Small intestine (tissue), 7 donors: ENCODE results near the gene DCC. TPM values are rescaled to one million over a fixed set of nuclear protein-coding genes. Genes with fewer than 3 reads are reported as not detected.

Experiments used
- DNase-seq, 2 donors: peaks; one replicate each; pipeline versions ENCODE4 v3.0.0 to v3.0.0-alpha.2; 2013
- FAIRE-seq: peaks from 2 replicates; lab custom pipeline; 2012; peaks lifted over from hg19 to GRCh38; lab: Jason Lieb, UNC
- H3K27ac ChIP-seq, 3 donors: one replicate each; pipeline ENCODE4 v1.5.1; 2013; ENCODE audit warnings: low read length in 2 of 3, mild to moderate bottlenecking in 2 of 3, control low read depth in 1 of 3, inconsistent platforms in 1 of 3, low read depth in 1 of 3, moderate library complexity in 1 of 3
- H3K27me3 ChIP-seq, 3 donors: one replicate each; pipeline ENCODE4 v1.6.1; 2013; ENCODE audit warnings: low read length in 3 of 3, inconsistent platforms in 1 of 3; ENCODE audit not compliant: control insufficient read depth in 3 of 3, insufficient read depth in 3 of 3
- H3K36me3 ChIP-seq, 3 donors: one replicate each; pipeline ENCODE4 v1.6.1; 2013; ENCODE audit warnings: low read length in 3 of 3, inconsistent platforms in 1 of 3, low read depth in 1 of 3, mild to moderate bottlenecking in 1 of 3, moderate library complexity in 1 of 3; ENCODE audit not compliant: control insufficient read depth in 3 of 3, insufficient read depth in 2 of 3
- H3K4me1 ChIP-seq, 3 donors: one replicate each; pipeline ENCODE4 v1.6.1; 2013; ENCODE audit warnings: low read length in 2 of 3, inconsistent platforms in 1 of 3, low read depth in 1 of 3, mild to moderate bottlenecking in 1 of 3, moderate library complexity in 1 of 3; ENCODE audit not compliant: control insufficient read depth in 3 of 3, insufficient read depth in 2 of 3
- H3K4me3 ChIP-seq, 3 donors: one replicate each; pipeline ENCODE4 v1.5.1; 2013; ENCODE audit warnings: low read length in 3 of 3, control low read depth in 1 of 3, inconsistent platforms in 1 of 3, low read depth in 1 of 3, mild to moderate bottlenecking in 1 of 3, moderate library complexity in 1 of 3
- H3K9me3 ChIP-seq, 2 donors: one replicate each; pipeline ENCODE4 v1.6.1; 2013; ENCODE audit warnings: low read depth in 1 of 2, low read length in 1 of 2; ENCODE audit not compliant: control insufficient read depth in 2 of 2, insufficient read depth in 1 of 2
- WGBS, 3 donors: extraction: QIAGEN DNeasy Blood & Tissue Kit; methylation state at CpG; one replicate each; pipeline ENCODE4 v1.1.7; 2013; 5-methylcytosine and 5-hydroxymethylcytosine counted together
- polyA plus RNA-seq, 4 donors: library from polyadenylated mRNA; stranded (reverse) in 3 of 4; unstranded in 1 of 4; fragments of 200-250 nt in 3 of 4; fragments of 120-200 nt in 1 of 4; gene quantifications; one replicate each; pipeline versions ENCODE4 v1.2.1 to v1.2.3, GENCODE V29; 2013
- donor health status: healthy with polysubstance abuse.
- donor health status: control.
- donor health status: control.
- donor health status: Bipolar disorder and iron deficiency.
- donor health status: healthy.

The DCC gene
- polyA plus RNA-seq, 4 donors = 0.03 to 0.30 TPM; not detected in 2

- FAIRE-seq = no peak
- no peaks in the 10 kb centered on the region for H3K27me3 ChIP-seq
- DNase-seq = no peak
- H3K27ac ChIP-seq = no peak overlapping the region
- H3K4me3 ChIP-seq = no peak overlapping the region
- no peaks in the 10 kb centered on the region for H3K9me3 ChIP-seq
- H3K4me1 ChIP-seq = no peaks in the 10 kb centered on the region
- no peaks in the 10 kb centered on the region for H3K36me3 ChIP-seq
These were observed 97.2 kb downstream of the DCC start for GRCh38 chr18:52437161-52437560.

DNA sequence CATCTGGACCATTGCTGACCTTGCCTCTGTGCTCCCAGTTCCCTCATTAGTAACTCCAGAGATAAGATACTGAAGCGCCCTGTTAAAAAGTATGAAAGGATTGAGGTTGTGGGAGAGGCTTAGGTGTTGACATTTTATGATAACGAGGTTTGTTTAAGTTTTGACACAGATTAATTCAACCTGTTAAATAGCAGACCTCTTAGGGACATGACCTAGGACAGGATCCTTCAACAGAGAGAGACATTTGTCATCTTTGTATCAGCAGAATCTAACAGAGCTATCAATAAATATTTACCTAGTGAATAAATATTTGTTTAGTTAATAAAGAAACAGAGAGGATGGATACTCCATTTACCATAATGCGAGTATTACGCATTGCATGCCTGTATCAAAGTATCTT, 99.5 kb downstream of the DCC start:
- Histone ChIP-seq H3K4me3 (no peak overlapping the region), H3K27ac (no peak overlapping the region), H3K36me3 (no peaks in the 10 kb centered on the region), H3K27me3 (no peaks in the 10 kb centered on the region), H3K4me1 (no peaks in the 10 kb centered on the region), H3K9me3 (no peaks in the 10 kb centered on the region)
- 20 to 36% (median 24%) methylated on average over 4 of the region's 4 CpGs for WGBS, 3 donors
- peak in 1 of 2 donors; percentile 32 for DNase-seq
- FAIRE-seq = no peak

DNA sequence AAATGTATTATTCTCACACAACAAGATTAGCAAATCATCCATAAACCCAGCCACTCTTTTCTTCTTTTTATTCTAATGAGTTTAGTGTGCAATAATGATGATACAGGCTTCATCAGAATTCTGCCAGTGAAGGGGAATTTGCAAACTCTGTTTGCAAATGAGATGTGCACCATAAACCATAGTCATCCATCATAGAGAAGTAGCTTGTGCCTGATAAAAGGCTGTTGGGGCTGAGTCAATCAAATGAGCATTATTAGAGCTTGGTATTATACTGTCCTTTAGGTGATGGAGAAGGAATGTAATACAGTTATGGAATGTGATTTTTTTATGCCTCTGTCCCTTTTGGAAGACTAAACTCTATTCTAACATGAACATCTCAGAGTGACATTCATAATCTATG, 101.8 kb downstream of the DCC start:
- Histone ChIP-seq H3K27ac (no peak overlapping the region), H3K36me3 (no peaks in the 10 kb centered on the region), H3K4me3 (no peak overlapping the region), H3K27me3 (no peaks in the 10 kb centered on the region), H3K4me1 (no peaks in the 10 kb centered on the region), H3K9me3 (no peaks in the 10 kb centered on the region)
- DNase-seq = no peak
- FAIRE-seq = no peak

DNA sequence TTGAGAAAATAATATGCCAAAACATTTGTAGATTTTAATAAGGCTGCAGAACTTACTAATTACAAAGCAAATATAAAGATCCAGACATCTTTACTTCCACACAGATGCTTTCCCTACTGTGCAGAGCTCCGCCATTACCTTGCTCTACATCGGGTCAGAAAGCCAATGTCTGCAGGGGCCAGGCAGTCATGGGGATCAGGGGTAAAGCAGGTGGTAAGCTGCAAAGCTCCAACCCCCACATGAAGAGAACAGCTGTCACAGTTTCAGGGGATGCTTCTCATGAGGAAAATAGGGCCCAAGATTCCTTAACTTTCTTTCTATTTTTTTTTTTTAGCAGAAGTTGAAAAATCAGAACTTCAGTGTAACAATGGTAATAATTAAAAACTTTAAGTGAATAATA, 102.7 kb downstream of the DCC start:
- 89 to 93% (median 89%) methylated on average over 2 of the region's 2 CpGs for WGBS, 3 donors
- no peak overlapping the region for H3K27ac ChIP-seq
- FAIRE-seq (no peak), DNase-seq (no peak)
- peaks cover 0 to 2% of the 10 kb centered on the region in 2 donors for H3K9me3 ChIP-seq
- H3K36me3 ChIP-seq = no peaks in the 10 kb centered on the region
- H3K4me1 ChIP-seq = no peaks in the 10 kb centered on the region
- H3K27me3 ChIP-seq = no peaks in the 10 kb centered on the region
- no peak overlapping the region for H3K4me3 ChIP-seq

GRCh38 chr18:52451256-52451655, 111.3 kb downstream of the DCC start:
- no peak for FAIRE-seq
- H3K9me3 ChIP-seq = peaks cover 0 to 4% of the 10 kb centered on the region in 2 donors
- DNase-seq = no peak
- H3K27me3 ChIP-seq = no peaks in the 10 kb centered on the region
- H3K4me3 ChIP-seq = no peak overlapping the region
- no peak overlapping the region for H3K27ac ChIP-seq
- 62 to 74% (median 71%) methylated on average over 4 of the region's 4 CpGs for WGBS, 3 donors
- H3K4me1 ChIP-seq = no peaks in the 10 kb centered on the region
- no peaks in the 10 kb centered on the region for H3K36me3 ChIP-seq

GRCh38 chr18:52451851-52452250, 111.9 kb downstream of the DCC start:
- no peak overlapping the region for H3K4me3 ChIP-seq
- H3K27me3 ChIP-seq = no peaks in the 10 kb centered on the region
- H3K27ac ChIP-seq = no peak overlapping the region
- 67 to 79% (median 75%) methylated on average over 1 of the region's 1 CpG for WGBS, 3 donors
- no peaks in the 10 kb centered on the region for H3K36me3 ChIP-seq
- no peak for DNase-seq
- peaks cover 0 to 4% of the 10 kb centered on the region in 2 donors for H3K9me3 ChIP-seq
- FAIRE-seq = no peak
- no peaks in the 10 kb centered on the region for H3K4me1 ChIP-seq

- 87 to 91% (median 88%) methylated on average over 4 of the region's 4 CpGs for WGBS, 3 donors
- no peak for FAIRE-seq
- H3K9me3 ChIP-seq = peaks cover 0 to 4% of the 10 kb centered on the region in 2 donors
These were observed 112.4 kb downstream of the DCC start for GRCh38 chr18:52452427-52452826.

GRCh38 chr18:52459890-52460289, 119.9 kb downstream of the DCC start:
- Histone ChIP-seq H3K27me3 (no peaks in the 10 kb centered on the region), H3K4me1 (no peaks in the 10 kb centered on the region), H3K36me3 (no peaks in the 10 kb centered on the region), H3K4me3 (no peak overlapping the region), H3K27ac (no peak overlapping the region), H3K9me3 (no peaks in the 10 kb centered on the region)
- FAIRE-seq = no peak
- peak; percentile 3 to 47 for DNase-seq
- whole genome bisulfite sequencing, 3 donors = 16 to 63% (median 33%) methylated on average over 1 of the region's 1 CpG

More at GRCh38 chr18:52452427-52452826, 112.4 kb downstream of the DCC start:
- H3K27ac ChIP-seq = no peak overlapping the region
- H3K36me3 ChIP-seq = no peaks in the 10 kb centered on the region
- H3K4me1 ChIP-seq = no peaks in the 10 kb centered on the region
- H3K27me3 ChIP-seq = no peaks in the 10 kb centered on the region
- H3K4me3 ChIP-seq = no peak overlapping the region
- DNase-seq = no peak

DNA sequence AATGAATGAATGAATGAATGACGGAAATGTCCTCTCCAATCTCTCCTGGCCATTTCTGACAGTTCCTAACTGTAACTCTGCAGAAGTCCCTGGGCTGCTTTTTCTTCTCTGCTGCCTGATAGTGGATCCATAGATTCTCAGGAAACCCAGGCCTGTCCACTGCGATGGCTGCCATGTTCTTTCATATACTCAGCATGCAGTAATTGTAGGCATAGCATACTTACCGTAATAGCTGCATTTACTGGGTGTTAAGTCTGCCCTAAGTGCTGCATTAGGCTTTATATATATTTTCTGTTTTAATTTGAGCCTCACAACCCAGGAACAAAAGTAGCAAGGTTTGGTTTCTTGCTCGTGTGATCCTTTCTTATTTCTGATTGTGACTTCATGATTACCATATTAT, 122.9 kb downstream of the DCC start:
- no peak overlapping the region for H3K27ac ChIP-seq
- H3K4me1 ChIP-seq = no peaks in the 10 kb centered on the region
- H3K4me3 ChIP-seq = no peak overlapping the region
- no peaks in the 10 kb centered on the region for H3K36me3 ChIP-seq
- DNase-seq (no peak), FAIRE-seq (no peak)
- no peaks in the 10 kb centered on the region for H3K27me3 ChIP-seq
- 84 to 94% (median 88%) methylated on average over 4 of the region's 4 CpGs for WGBS, 3 donors
- no peaks in the 10 kb centered on the region for H3K9me3 ChIP-seq
